ENCODE data around the gene CD1D. TPM values are rescaled to one million over a fixed set of nuclear protein-coding genes. Genes with fewer than 3 reads are reported as not detected.
A peak's percentile ranks its signal among the peaks of the same experiment; 100 is the strongest.

The CD1D gene
- total RNA-seq, 1 experiment from 2014 or later = not detected

DNA sequence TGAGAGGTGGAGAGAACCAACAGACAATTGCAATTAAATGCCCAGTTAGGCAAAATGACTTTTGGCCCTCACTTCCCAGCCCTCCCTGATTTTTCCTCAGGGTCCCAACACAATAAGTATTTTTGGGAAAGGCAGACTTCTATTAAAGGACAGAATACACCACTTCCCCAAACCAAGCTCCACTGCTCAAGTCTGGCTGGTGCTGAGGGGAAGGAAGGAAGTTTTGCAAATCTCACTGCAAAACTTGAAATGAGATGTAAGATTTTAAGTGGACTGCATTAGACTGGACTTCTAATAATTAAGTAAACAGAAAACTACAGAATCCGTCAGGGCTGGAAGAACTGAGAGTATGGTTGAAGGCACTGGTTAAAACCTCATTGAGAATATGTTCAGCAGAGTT, 32.2 kb upstream of the CD1D start:
- no TSS peak for BruUV-seq (replicated peaks)
- POLR2A ChIA-PET = no interaction called here
- Histone ChIP-seq H3K4me3 (ENCODE audit: low read depth in 2 of 2, low read length in 2 of 2) (no peak overlapping the region), H3K4me1 (ENCODE audit: control insufficient read depth, insufficient read depth, low read length) (no peaks in the 10 kb centered on the region), H3K27me3 (ENCODE audit: control insufficient read depth, insufficient read depth, low read length) (peaks cover 8% of the 10 kb centered on the region; the same call in 1 of the 2 replicates), H3K36me3 (ENCODE audit: control insufficient read depth, insufficient read depth, low read length) (no peaks in the 10 kb centered on the region), H3K27ac (ENCODE audit: low read length) (no peak overlapping the region), H3K9me3 (ENCODE audit: control insufficient read depth, insufficient read depth, low read depth, low read length) (no peaks in the 10 kb centered on the region)
- TF ChIP-seq, protein P1, sequence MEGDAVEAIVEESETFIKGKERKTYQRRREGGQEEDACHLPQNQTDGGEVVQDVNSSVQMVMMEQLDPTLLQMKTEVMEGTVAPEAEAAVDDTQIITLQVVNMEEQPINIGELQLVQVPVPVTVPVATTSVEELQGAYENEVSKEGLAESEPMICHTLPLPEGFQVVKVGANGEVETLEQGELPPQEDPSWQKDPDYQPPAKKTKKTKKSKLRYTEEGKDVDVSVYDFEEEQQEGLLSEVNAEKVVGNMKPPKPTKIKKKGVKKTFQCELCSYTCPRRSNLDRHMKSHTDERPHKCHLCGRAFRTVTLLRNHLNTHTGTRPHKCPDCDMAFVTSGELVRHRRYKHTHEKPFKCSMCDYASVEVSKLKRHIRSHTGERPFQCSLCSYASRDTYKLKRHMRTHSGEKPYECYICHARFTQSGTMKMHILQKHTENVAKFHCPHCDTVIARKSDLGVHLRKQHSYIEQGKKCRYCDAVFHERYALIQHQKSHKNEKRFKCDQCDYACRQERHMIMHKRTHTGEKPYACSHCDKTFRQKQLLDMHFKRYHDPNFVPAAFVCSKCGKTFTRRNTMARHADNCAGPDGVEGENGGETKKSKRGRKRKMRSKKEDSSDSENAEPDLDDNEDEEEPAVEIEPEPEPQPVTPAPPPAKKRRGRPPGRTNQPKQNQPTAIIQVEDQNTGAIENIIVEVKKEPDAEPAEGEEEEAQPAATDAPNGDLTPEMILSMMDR (IDR thresholded peaks at IDR 0.05) = no peak
- TF ChIP-seq POLR2AphosphoS5 (IDR thresholded peaks at IDR 0.05; ENCODE audit: low read depth, low read length) (no peak), SIN3A (IDR thresholded peaks at IDR 0.05; ENCODE audit: borderline replicate concordance, insufficient read depth, low read depth, low read length) (no peak), TCF7L2 (IDR thresholded peaks at IDR 0.05; ENCODE audit: low read depth, low read length) (no peak)
- TF ChIP-seq, protein P2, sequence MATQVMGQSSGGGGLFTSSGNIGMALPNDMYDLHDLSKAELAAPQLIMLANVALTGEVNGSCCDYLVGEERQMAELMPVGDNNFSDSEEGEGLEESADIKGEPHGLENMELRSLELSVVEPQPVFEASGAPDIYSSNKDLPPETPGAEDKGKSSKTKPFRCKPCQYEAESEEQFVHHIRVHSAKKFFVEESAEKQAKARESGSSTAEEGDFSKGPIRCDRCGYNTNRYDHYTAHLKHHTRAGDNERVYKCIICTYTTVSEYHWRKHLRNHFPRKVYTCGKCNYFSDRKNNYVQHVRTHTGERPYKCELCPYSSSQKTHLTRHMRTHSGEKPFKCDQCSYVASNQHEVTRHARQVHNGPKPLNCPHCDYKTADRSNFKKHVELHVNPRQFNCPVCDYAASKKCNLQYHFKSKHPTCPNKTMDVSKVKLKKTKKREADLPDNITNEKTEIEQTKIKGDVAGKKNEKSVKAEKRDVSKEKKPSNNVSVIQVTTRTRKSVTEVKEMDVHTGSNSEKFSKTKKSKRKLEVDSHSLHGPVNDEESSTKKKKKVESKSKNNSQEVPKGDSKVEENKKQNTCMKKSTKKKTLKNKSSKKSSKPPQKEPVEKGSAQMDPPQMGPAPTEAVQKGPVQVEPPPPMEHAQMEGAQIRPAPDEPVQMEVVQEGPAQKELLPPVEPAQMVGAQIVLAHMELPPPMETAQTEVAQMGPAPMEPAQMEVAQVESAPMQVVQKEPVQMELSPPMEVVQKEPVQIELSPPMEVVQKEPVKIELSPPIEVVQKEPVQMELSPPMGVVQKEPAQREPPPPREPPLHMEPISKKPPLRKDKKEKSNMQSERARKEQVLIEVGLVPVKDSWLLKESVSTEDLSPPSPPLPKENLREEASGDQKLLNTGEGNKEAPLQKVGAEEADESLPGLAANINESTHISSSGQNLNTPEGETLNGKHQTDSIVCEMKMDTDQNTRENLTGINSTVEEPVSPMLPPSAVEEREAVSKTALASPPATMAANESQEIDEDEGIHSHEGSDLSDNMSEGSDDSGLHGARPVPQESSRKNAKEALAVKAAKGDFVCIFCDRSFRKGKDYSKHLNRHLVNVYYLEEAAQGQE (IDR thresholded peaks at IDR 0.05; ENCODE audit: insufficient read depth in 1 of 2, low read depth in 2 of 2, low read length in 1 of 2) = no peak
- no peak for ATAC-seq
- DNase-seq (ENCODE audit: low read depth, low spot score) = no peak
- in situ Hi-C loops (cut with HindIII; ENCODE audit: low pct_unique_long_range_greater_than_20kb, low sequenced_read_pairs) (no loop called here), intact Hi-C loops (cut with micrococcal nuclease; ENCODE audit: unreplicated experiment) (no loop called here)
- CTCF ChIA-PET = no interaction called here

DNA sequence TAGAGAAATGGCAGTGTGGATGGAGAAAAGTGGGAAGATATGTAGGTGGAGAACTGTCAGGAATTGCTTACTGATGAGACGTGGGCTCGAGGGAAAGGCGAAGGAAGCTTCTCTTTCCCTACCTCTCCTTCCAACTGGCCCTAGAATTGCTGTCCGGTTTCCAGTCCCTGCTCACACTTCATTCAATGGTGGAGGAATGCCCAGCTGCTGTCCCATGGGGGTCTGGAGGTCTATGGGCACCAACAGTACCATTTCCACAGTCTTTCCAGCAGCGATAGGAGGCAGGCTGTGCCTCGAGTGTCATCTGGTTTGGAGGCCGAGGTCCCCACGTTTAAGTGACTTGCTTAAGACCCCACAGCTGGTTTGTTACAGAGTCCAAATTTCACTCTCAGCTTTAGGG, 31.5 kb upstream of the CD1D start:
- Histone ChIP-seq H3K27ac (ENCODE audit: low read length) (peak overlapping the region; percentile 57; the same call in 1 of the 2 replicates), H3K9me3 (ENCODE audit: control insufficient read depth, insufficient read depth, low read depth, low read length) (no peaks in the 10 kb centered on the region), H3K4me1 (ENCODE audit: control insufficient read depth, insufficient read depth, low read length) (no peaks in the 10 kb centered on the region), H3K27me3 (ENCODE audit: control insufficient read depth, insufficient read depth, low read length) (peaks cover 13% of the 10 kb centered on the region; the same call in 1 of the 2 replicates), H3K4me3 (ENCODE audit: low read depth in 2 of 2, low read length in 2 of 2) (peak overlapping the region; percentile 29 to 31), H3K36me3 (ENCODE audit: control insufficient read depth, insufficient read depth, low read length) (no peaks in the 10 kb centered on the region)
- ChIA-PET CTCF (no interaction called here), POLR2A (no interaction called here)
- TF ChIP-seq, protein P1 (IDR thresholded peaks at IDR 0.05) = no peak
- no peak for TF ChIP-seq TCF7L2 (IDR thresholded peaks at IDR 0.05; ENCODE audit: low read depth, low read length)
- in situ Hi-C loops (cut with HindIII; ENCODE audit: low pct_unique_long_range_greater_than_20kb, low sequenced_read_pairs) = no loop called here
- DNase-seq (ENCODE audit: low read depth, low spot score) (no peak), ATAC-seq (no peak)
- BruUV-seq (replicated peaks) = no TSS peak
- intact Hi-C loops (cut with micrococcal nuclease; ENCODE audit: unreplicated experiment) = no loop called here
